HG02943 (cell line): ENCODE data around the gene NDUFA7.
"Not testable (repeated sequence)": the region's sequence is repeated elsewhere in the genome, so short reads cannot be mapped to it uniquely, and the experiment has no call there.

Source experiments
- ATAC-seq: cut with Tn5 transposase; IDR thresholded peaks from one replicate; pipeline ENCODE4 v1.9.1; 2021; ENCODE audit warnings: mild to moderate bottlenecking, low read depth, moderate library complexity; ENCODE audit not compliant: unreplicated experiment

Gene NDUFA7

GRCh38 chr19:8322638-8322997 lies 1.4 kb upstream of the NDUFA7 start:
- no peak for ATAC-seq

GRCh38 chr19:8321986-8322637 lies 937 bp upstream of the NDUFA7 start:
- no peak for ATAC-seq

GRCh38 chr19:8320564-8321066 lies 560 bp downstream of the NDUFA7 start:
- peak; percentile 2 for ATAC-seq

DNA sequence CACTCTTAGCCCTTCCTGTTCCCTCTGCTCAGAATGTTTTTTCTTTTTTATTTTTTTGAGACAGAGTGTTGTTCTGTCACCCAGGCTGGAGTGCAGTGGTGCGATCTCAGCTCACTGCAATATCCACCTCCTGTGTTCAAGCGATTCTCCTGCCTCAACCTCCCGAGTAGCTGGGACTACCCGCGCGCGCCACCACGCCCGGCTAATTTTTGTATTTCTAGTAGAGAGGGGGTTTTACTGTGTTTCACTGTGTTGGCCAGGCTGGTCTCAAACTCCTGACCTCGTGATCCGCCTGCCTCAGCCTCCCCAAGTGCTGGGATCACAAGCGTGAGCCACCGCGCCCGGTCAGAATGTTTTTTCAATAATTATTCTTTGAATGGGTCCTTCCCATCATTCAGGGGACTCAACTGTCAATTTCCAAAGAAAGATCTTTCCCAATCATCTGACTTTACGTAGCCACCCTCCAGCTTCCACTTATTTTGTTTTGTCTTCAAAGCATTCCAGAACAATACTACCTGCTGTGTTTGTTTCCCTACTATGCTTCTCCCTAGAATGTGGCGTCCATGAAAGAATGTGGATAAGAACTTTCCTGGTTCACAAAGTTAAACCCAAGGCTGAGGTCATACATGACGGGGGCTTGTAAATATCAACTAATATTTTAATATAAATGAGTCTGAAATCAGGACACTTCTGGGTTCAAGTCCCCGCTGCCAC lies 1.2 kb downstream of the NDUFA7 start:
- no peak for ATAC-seq

- ATAC-seq, result not testable (repeated sequence)
Observed at GRCh38 chr19:8318835-8319234, 2.3 kb downstream of the NDUFA7 start.

DNA sequence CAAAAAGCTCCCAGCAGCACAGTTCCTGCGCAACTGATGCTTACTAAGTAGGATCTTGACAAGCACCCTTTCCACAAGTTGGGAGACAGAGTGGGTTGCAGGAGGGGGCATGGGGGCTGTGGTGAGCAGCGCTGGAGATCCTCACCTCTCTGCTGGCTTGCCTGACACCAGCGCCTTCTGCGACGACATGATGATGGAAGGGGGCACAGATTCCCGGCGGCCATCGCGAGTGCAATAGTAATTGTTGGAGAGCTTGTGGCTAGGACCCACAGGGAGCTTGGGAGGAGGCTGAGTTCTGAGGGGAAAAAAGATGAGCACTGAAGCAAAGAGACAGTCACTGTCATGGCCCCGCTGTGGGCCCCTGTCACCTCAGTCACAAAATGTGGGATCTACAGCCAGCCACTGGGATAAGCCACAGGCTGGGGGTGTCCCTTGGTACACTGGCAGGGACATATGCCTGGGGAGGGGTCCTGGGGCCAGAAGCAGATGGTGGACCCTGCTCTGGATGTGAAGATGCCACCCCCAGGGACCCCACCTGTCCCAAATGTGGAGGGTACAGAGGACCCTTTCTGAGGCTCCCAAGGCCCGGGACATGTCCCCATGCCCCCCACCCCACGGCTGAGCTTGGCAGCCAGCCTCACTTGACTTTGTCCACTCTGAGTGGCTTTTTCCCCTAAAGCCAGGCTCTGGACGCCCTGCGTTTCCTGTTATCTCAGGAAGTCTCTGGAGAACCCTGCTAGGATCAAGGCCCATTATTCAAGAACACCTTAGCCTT lies 4.6 kb downstream of the NDUFA7 start:
- no peak for ATAC-seq

DNA sequence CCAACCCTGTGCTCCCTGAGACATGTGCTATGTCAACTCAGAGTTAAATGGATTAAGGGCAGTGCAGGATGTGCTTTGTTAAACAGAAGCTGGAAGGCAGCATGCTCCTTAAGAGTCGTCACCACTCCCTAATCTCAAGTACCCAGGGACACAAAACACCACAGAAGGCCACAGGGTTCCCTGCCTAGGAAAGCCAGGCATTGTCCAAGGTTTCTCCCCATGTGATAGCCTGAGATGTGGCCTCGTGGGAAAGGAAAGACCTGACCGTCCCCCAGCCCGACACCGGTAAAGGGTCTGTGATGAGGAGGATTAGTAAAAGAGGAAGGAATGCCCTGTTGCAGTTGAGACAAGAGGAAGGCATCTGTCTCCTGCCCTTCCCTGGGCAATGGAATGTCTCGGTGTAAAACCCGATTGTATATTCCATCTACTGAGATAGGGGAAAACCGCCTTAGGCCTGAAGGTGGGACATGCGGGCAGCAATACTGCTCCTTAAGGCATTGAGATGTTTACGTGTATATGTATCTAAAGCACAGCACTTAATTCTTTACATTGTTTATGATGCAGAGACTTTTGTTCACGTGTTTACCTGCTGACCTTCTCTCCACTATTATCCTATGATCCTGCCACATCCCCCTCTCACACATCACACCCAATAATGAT lies 6.1 kb downstream of the NDUFA7 start:
- not testable (repeated sequence) for ATAC-seq

DNA sequence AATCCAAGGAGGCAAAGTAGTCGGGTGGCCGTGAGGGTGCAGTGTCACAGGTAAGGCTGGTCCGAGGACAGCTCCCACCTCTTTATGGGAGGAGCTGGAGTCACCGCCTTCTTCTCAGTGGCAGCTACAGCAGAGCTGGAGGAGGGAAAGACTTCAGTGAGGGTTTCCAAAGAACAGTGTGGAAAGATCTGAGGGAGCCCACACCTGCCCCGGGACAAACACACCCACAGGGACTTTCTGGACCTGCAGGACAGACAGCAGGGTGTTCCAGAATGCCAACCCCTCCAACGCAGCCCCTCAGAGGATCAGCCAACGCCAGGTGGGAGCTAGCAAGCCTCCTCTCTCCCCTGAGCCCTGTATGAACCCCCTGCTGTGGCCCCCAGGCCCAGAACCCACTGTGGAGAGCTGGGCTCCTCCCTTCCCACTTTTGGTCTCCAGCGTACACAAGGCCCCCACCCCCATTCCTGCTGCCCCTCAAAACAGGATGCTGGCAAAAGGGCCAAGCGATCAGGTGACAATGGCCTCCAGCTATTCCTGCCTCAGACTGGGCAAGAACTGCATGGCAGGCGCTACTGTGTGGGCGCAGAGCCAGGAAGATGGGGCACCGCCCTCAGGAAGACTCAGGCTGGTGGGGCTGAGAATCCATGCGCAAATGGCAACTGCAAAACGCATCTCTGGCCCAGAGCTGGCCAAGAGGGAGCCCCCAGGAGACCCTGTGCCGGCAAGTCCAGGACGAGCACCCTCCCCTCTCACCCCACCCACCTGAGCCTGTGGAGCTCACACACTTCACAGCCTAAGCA lies 9.5 kb downstream of the NDUFA7 start:
- no peak for ATAC-seq

DNA sequence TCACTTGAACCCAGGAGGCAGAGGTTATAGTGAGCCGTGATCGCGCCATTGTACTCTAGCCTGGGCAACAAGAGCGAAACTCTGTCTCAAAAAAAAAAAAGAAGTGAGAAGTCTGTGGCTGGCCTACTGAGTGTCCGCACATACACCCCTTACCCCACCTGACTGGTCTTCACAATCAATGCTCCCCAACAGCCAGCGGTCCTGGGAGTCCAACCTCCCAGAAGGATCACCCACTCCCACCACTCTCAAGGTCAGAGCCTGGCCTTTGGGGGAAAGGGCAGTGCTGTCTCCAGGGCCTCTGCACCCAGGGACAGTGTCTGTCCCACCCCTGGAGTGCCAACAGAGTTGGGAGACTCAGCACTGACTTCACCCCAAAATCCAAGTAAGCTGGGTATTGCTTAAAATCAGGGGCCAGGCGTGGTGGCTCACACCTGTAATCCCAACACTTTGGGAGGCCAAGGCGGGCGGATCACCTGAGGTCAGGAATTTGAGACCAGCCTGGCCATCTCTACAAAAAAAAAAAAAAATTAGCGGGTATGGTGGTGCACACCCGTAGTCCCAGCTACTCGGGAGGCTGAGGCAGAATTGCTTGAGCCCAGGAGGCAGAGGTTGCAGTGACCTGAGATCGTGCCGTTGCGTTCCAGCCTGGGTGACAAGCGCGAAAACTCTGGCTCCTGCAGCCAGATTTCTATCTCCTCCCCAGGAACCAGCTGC lies 10.7 kb downstream of the NDUFA7 start:
- no peak for ATAC-seq

GRCh38 chr19:8308891-8309291 lies 12.3 kb downstream of the NDUFA7 start:
- ATAC-seq, result no peak

GRCh38 chr19:8307965-8308866 lies 13.0 kb downstream of the NDUFA7 start, which contains the start of gene CD320:
CD320 (minus strand) TSS chr19:8308358; CDS start chr19:8308290, 68 bp downstream.
- no peak for ATAC-seq

DNA sequence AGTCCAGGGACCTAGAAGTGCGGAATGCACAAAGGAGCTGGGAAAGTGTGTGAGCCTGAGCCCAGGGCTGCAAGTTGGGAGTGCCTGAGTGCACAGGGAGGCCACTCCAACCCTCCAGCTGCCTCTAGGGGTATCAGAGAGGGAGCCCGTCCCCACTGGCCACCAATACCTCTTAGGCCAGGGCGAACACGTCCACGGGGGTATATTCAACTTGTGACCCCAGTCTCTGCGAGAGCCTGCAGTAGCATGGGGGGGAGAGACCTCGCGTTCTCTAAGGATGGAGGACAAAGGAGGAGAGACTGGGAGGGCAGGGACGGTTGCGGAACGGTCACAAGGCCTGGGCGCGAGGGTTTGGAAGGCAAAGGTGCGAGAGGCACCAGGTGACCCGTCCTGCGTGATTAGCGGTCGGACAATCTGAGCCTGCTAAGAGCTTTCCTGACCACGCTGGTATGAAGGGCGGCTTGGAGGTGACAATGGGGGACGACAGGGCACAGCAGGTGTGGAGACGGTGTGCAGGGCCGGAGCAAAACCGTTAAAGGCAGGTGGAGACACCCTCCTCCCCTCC lies 13.7 kb downstream of the NDUFA7 start:
- ATAC-seq, result no peak

GRCh38 chr19:8306235-8307054 lies 14.7 kb downstream of the NDUFA7 start:
- no peak for ATAC-seq

DNA sequence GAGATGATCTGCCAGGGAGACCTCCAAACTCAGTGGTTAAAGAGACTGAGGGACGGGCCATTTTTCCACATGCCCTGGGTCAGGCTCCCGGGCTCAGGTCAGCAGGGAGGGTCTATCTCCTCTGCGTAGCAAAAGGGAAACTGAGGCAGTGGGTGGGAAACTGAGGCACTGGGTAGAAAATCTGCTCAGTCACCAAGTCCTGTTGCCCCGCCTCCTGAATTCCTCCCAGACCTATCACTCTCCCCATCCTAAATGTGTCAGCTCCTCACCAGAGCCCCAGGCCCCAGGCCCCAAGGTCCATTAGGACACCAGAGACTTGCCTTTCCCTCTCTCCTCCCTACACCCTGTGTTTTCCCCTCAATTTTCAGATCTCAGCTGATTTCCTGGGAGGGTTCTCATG lies 15.4 kb downstream of the NDUFA7 start:
- ATAC-seq, result no peak

DNA sequence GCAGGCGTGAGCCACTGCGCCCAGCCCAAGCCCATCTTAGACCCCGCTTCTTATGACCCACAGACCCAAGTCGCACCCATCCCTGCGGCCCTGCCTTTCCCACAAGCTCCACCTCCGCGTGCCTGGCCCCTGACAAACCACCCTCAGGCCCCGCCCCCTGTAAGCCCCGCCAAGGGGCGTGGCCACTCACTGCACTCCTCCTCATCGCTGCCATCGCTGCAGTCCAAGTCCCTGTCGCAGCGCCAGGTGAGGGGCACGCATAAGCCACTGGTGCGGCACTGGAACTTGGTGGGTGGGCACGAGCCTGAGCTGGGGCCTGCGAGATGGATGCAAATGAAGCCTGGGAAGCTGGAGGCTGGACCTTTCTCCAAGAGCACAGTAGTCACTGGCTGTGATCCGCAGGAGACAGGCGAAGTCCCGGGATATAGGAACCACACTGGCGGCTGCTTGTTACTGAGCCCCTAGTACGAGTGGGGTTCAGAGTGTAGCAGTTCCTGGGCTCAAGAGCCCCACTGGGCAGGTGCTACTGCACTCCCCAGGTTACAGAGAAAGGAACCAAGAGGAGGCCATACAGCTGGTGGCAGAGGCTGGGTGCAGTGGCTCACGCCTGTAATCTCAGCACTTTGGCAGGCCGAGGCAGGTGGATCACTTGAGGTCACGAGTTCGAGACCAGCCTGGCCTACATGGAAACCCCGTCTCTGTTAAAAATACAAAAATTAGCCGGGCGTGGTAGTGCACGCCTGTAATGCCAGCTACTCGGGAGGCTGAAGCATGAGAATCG lies 16.1 kb downstream of the NDUFA7 start:
- no peak for ATAC-seq

DNA sequence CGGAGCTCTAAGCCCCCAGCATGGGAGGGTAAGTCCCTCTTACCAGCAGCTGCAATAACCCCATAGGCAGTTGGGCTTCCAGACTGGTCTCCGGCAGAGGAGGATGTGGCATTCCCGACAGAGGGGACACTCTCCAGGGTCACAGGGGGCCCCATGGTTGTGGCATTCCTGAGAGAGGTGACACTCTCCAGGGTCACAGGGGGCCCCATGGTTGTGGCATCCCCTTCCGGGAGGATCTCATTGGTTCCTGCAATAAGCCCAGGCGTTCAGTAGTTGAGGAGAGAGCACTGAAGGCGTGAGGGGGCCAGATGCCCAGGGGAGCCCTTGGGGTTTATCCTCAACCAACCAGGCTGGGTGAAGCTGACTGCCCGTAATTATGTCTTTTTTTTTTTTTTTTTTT lies 18.4 kb downstream of the NDUFA7 start:
- ATAC-seq, result no peak

DNA sequence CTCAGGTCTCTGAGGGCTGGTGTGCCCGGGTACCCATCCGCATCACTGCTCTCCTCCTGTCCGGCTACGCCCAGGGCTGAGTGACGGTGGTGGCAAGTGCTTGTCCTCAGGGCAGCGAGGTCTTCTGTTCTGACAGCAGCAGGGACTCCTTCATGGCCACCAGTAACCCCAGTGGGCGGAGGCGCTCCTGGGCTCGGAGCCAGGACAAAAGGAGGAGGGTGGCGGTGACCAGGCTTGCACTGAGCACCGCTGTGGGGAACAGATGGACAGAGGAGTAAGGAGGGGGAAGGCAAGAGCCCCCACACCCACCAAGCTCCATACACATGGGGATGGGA lies 18.9 kb downstream of the NDUFA7 start:
- ATAC-seq, result no peak
